Measurements from ENCODE around the gene HTT-AS.

DNA sequence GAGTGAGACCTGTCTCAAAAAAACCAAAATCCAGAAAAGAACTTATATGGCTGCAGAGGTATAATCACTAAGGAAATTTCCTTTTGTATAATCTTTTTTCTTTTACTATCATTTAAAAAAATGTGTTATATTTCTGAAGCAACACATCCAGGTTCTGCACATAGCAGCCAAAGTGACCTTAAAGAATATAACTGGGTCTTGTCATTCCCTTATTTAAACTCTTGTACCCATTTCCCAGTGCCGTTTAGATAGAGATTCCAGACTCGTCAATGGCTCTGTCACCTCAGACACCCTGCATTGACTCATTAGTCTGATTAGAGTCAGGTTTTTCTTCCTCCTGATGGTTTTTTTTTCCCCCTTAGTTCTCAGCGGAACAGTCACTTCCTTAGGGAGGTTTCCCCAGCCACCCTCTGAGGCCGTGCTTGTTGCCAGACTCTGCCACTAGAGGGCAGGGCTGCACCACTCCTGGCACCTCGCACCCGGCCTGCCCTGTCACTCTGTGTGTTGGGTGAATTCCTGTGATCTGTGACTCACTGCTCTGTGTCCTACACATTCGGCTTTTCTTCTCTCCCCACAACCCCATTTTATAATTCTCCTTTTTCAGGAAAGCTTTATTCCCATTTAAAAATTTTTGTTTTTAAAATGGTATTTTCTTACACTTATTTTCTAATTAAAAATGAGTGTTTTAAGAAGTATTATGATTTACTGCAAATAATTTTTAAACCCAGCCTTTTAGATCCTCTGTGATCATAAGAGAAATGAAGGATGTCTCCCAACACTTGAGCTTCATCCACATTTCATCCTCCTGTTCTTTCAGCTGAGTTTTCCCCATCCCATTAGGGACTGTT lies 32.2 kb upstream of the HTT-AS start:
- TF ChIP-seq POLR2AphosphoS5 (IDR thresholded peaks at IDR 0.05; ENCODE audit: low read depth, low read length) (no peak), TAF1 (IDR thresholded peaks at IDR 0.05; ENCODE audit: borderline replicate concordance, low read depth, low read length) (no peak)
